ENCODE measurements around the gene CDH13.

CDH13 gene

GRCh38 chr16:83692224-83692623 lies 1065.5 kb downstream of the CDH13 start:
- Histone ChIP-seq H3K4me3 (replicated peaks; ENCODE audit: low read depth, low read length) (no peak overlapping the region), H3K36me3 (ENCODE audit: control insufficient read depth, insufficient read depth, low read length) (no peaks in the 10 kb centered on the region), H3K27me3 (replicated peaks; ENCODE audit: control insufficient read depth, insufficient read depth, low read length) (no peaks in the 10 kb centered on the region; the same call in 1 of the 2 replicates)
- DNase-seq (ENCODE audit: extremely low read depth, insufficient read length) = no peak
- TF ChIP-seq, protein P1, sequence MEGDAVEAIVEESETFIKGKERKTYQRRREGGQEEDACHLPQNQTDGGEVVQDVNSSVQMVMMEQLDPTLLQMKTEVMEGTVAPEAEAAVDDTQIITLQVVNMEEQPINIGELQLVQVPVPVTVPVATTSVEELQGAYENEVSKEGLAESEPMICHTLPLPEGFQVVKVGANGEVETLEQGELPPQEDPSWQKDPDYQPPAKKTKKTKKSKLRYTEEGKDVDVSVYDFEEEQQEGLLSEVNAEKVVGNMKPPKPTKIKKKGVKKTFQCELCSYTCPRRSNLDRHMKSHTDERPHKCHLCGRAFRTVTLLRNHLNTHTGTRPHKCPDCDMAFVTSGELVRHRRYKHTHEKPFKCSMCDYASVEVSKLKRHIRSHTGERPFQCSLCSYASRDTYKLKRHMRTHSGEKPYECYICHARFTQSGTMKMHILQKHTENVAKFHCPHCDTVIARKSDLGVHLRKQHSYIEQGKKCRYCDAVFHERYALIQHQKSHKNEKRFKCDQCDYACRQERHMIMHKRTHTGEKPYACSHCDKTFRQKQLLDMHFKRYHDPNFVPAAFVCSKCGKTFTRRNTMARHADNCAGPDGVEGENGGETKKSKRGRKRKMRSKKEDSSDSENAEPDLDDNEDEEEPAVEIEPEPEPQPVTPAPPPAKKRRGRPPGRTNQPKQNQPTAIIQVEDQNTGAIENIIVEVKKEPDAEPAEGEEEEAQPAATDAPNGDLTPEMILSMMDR (IDR thresholded peaks at IDR 0.05; ENCODE audit: insufficient read depth, low read length, poor library complexity, severe bottlenecking) = no peak

- Histone ChIP-seq H3K36me3 (ENCODE audit: control insufficient read depth, insufficient read depth, low read length) (no peaks in the 10 kb centered on the region), H3K27me3 (replicated peaks; ENCODE audit: control insufficient read depth, insufficient read depth, low read length) (no peaks in the 10 kb centered on the region), H3K4me3 (replicated peaks; ENCODE audit: low read depth, low read length) (no peak overlapping the region)
- TF ChIP-seq, protein P1 (IDR thresholded peaks at IDR 0.05; ENCODE audit: insufficient read depth, low read length, poor library complexity, severe bottlenecking) = no peak
- no peak for DNase-seq (ENCODE audit: extremely low read depth, insufficient read length)
Observed at GRCh38 chr16:83698964-83699363, 1072.2 kb downstream of the CDH13 start.

DNA sequence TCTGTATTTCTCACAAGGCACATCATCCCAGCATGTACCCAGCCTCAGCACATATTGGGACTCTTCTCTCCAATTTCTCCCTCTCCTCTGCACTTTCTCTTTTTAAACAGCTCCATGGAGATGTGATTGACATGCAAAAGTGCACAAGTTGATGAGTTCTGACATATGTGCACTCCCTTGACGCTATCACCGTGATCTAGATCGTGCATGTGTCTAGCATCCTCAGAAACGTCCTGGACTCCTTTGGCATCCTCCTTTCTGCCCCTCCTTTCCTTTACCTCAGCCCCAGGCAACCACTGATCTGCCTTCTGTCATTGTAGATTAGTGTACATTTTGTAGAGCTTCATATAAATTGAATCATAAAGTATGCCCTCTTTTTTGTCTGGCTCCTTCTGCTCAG lies 1073.0 kb downstream of the CDH13 start:
- TF ChIP-seq, protein P1 (IDR thresholded peaks at IDR 0.05; ENCODE audit: insufficient read depth, low read length, poor library complexity, severe bottlenecking) = no peak
- Histone ChIP-seq H3K36me3 (ENCODE audit: control insufficient read depth, insufficient read depth, low read length) (no peaks in the 10 kb centered on the region), H3K27me3 (replicated peaks; ENCODE audit: control insufficient read depth, insufficient read depth, low read length) (no peaks in the 10 kb centered on the region), H3K4me3 (replicated peaks; ENCODE audit: low read depth, low read length) (no peak overlapping the region)
- no peak for DNase-seq (ENCODE audit: extremely low read depth, insufficient read length)

GRCh38 chr16:83700918-83701317 lies 1074.1 kb downstream of the CDH13 start:
- TF ChIP-seq, protein P1 (IDR thresholded peaks at IDR 0.05; ENCODE audit: insufficient read depth, low read length, poor library complexity, severe bottlenecking) = no peak
- DNase-seq (ENCODE audit: extremely low read depth, insufficient read length) = no peak
- H3K27me3 ChIP-seq (replicated peaks; ENCODE audit: control insufficient read depth, insufficient read depth, low read length) = no peaks in the 10 kb centered on the region
- H3K4me3 ChIP-seq (replicated peaks; ENCODE audit: low read depth, low read length) = no peak overlapping the region
- no peaks in the 10 kb centered on the region for H3K36me3 ChIP-seq (ENCODE audit: control insufficient read depth, insufficient read depth, low read length)

- TF ChIP-seq, protein P1 (IDR thresholded peaks at IDR 0.05; ENCODE audit: insufficient read depth, low read length, poor library complexity, severe bottlenecking) = no peak
- DNase-seq (ENCODE audit: extremely low read depth, insufficient read length) = no peak
- Histone ChIP-seq H3K4me3 (replicated peaks; ENCODE audit: low read depth, low read length) (no peak overlapping the region), H3K27me3 (replicated peaks; ENCODE audit: control insufficient read depth, insufficient read depth, low read length) (no peaks in the 10 kb centered on the region), H3K36me3 (ENCODE audit: control insufficient read depth, insufficient read depth, low read length) (no peaks in the 10 kb centered on the region)
Observed at GRCh38 chr16:83701494-83701893, 1074.7 kb downstream of the CDH13 start.

DNA sequence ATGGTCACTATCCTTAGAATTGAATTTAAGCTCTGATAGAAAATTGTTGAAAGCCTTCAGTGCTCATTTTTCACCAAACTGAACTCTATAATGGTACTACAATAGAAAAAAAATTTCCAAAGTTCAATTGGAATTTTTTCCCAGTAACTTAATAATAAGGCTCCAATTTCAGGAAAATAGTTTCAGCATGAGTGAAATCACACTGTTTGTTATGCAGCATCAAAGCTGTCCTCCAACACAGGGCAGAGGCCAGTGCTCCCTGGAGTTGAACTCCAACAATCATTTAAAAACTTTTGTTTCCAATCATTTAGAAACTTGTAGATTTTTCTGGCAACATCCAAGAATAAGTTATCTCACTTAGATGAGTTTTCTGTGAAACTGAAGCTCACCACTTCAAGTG lies 1077.9 kb downstream of the CDH13 start:
- Histone ChIP-seq H3K27me3 (replicated peaks; ENCODE audit: control insufficient read depth, insufficient read depth, low read length) (no peaks in the 10 kb centered on the region), H3K4me3 (replicated peaks; ENCODE audit: low read depth, low read length) (no peak overlapping the region), H3K36me3 (ENCODE audit: control insufficient read depth, insufficient read depth, low read length) (no peaks in the 10 kb centered on the region)
- TF ChIP-seq, protein P1 (IDR thresholded peaks at IDR 0.05; ENCODE audit: insufficient read depth, low read length, poor library complexity, severe bottlenecking) = no peak
- DNase-seq (ENCODE audit: extremely low read depth, insufficient read length) = no peak
